DOHH2 (cell line): ENCODE data around the gene ETHE1.

Experiments used
- CTCF ChIP-seq: fragments of 200-600 bp; sonication (generic); IDR thresholded peaks from one replicate; pipeline ENCODE4 v1.5.1; 2014; ENCODE audit warnings: antibody characterized with exemption, mild to moderate bottlenecking, low read depth, low read length; ENCODE audit not compliant: poor library complexity, severe bottlenecking
- EZH2phosphoT487 ChIP-seq: fragments of 200-600 bp; sonication (generic); IDR thresholded peaks from 2 replicates; pipeline ENCODE4 v1.6.1; 2017; ENCODE audit warnings: borderline replicate concordance, mild to moderate bottlenecking, antibody characterized with exemption, low read length, moderate library complexity, mixed read lengths

GRCh38 chr19:43564800-43565199 lies 37.8 kb upstream of the ETHE1 start:
- TF ChIP-seq CTCF (no peak), EZH2phosphoT487 (no peak)
